Measurements from ENCODE around the gene PLA2G15. TPM values are rescaled to one million over a fixed set of nuclear protein-coding genes. Genes with fewer than 3 reads are reported as not detected.

Gene PLA2G15
- total and polyA plus RNA-seq, 2 of the 13 experiments (the other 11 are each of a cell fraction or from before 2014, with no cell fraction given): 14.4 to 23.7 TPM

- TF ChIP-seq ZBTB4 (CRISPR knock-in tag; IDR thresholded peaks at IDR 0.05; ENCODE audit: borderline replicate concordance): peak; percentile 66; the same call in 1 of the 2 replicates
- peak; percentile 91 for TF ChIP-seq ONECUT2 (CRISPR knock-in tag; IDR thresholded peaks at IDR 0.05)
- no peak for TF ChIP-seq NCOA1 (CRISPR knock-in tag; IDR thresholded peaks at IDR 0.05)
- no peak for TF ChIP-seq RORA (CRISPR knock-in tag; IDR thresholded peaks at IDR 0.05)
- TF ChIP-seq ZNF513 (CRISPR knock-in tag; conservative IDR thresholded peaks at IDR 0.05): no peak
- TF ChIP-seq POLR2A (IDR thresholded peaks at IDR 0.05; ENCODE audit: insufficient read depth in 1 of 2, low read depth in 2 of 2, low read length in 2 of 2): 0 out of 4 replicates have a peak, but pooled peaks of 1 of the 2 experiments have one; percentile 29
- no peak; the same call in 1 of the 2 replicates for TF ChIP-seq GABPB1 (CRISPR knock-in tag; IDR thresholded peaks at IDR 0.05)
- TF ChIP-seq IKZF1 (IDR thresholded peaks at IDR 0.05): no peak
- TF ChIP-seq FUBP1 (CRISPR knock-in tag; IDR thresholded peaks at IDR 0.05; ENCODE audit: borderline replicate concordance): no peak
- TF ChIP-seq PHB2 (IDR thresholded peaks at IDR 0.05; ENCODE audit: partially characterized antibody): no peak
- TF ChIP-seq NCOA2 (CRISPR knock-in tag; IDR thresholded peaks at IDR 0.05): peak; percentile 83
- no peak for TF ChIP-seq RNF2 (conservative IDR thresholded peaks at IDR 0.05; ENCODE audit: low read depth)
- no peak for TF ChIP-seq USF2 (IDR thresholded peaks at IDR 0.05; ENCODE audit: low read depth, low read length)
- no peak for TF ChIP-seq USF2 (CRISPR knock-in tag; IDR thresholded peaks at IDR 0.05; ENCODE audit: borderline replicate concordance)
- no peak for TF ChIP-seq ZNF768 (CRISPR knock-in tag; IDR thresholded peaks at IDR 0.05)
- TF ChIP-seq JUNB (CRISPR knock-in tag; IDR thresholded peaks at IDR 0.05; ENCODE audit: borderline replicate concordance): no peak
- peak; percentile 83 for TF ChIP-seq SRSF1 (optimal IDR thresholded peaks at IDR 0.05; ENCODE audit: low read depth, low read length)
- TF ChIP-seq NR1H2 (CRISPR knock-in tag; IDR thresholded peaks at IDR 0.05; ENCODE audit: borderline replicate concordance, low read depth): peak; percentile 87; the same call in 1 of the 2 replicates
- TF ChIP-seq ZFP36L1 (CRISPR knock-in tag; IDR thresholded peaks at IDR 0.05): no peak
Measured at GRCh38 chr16:68234188-68235107, 10.7 kb upstream of the PLA2G15 start (continued).

Measured in HepG2 (cell line).